Effector memory CD8-positive, alpha-beta T cell (primary cell): Measurements from ENCODE around the gene ANKRD36.
"Not testable (repeated sequence)": the region's sequence is repeated elsewhere in the genome, so short reads cannot be mapped to it uniquely, and the experiment has no call there.

ENCODE experiments used
- ATAC-seq: fragments of 150-1000 bp; cut with Tn5 transposase; replicated peaks from 2 replicates; pipeline ENCODE4 v1.10.0; 2021; ENCODE audit warnings: mild to moderate bottlenecking, moderate library complexity
- DNase-seq, 3 experiments: peaks; one replicate each; pipeline ENCODE4 v3.0.0; 2021
- H3K27ac Mint-ChIP-seq, 2 donors: one replicate each; pipeline ENCODE4 v1.8.0; 2022; ENCODE audit warnings: mild to moderate bottlenecking in 2 of 2, mixed read lengths in 2 of 2, moderate library complexity in 2 of 2
- H3K27me3 Mint-ChIP-seq, 2 donors: one replicate each; pipeline ENCODE4 v1.8.0; 2022; ENCODE audit warnings: mixed read lengths in 2 of 2
- H3K36me3 Mint-ChIP-seq: one replicate; pipeline ENCODE4 v1.8.0; 2022; ENCODE audit warnings: mild to moderate bottlenecking, moderate library complexity, mixed read lengths; ENCODE audit not compliant: insufficient read depth
- H3K4me1 Mint-ChIP-seq, 2 donors: one replicate each; pipeline ENCODE4 v1.8.0; 2022; ENCODE audit warnings: low read depth in 2 of 2, mixed read lengths in 2 of 2
- H3K4me3 Mint-ChIP-seq, 2 donors: one replicate each; pipeline ENCODE4 v1.8.0; 2022; ENCODE audit warnings: mild to moderate bottlenecking in 2 of 2, mixed read lengths in 2 of 2, moderate library complexity in 2 of 2
- H3K9me3 Mint-ChIP-seq, 2 donors: one replicate each; pipeline ENCODE4 v1.8.0; 2022; ENCODE audit warnings: mixed read lengths in 2 of 2

The ANKRD36 gene

GRCh38 chr2:97093983-97094771, 18.8 kb upstream of the ANKRD36 start:
- H3K27ac Mint-ChIP-seq, H3K4me1 Mint-ChIP-seq: not testable (repeated sequence)

GRCh38 chr2:97094772-97095611, 18.0 kb upstream of the ANKRD36 start, which contains the start of gene FAHD2B:
TSS of gene FAHD2B (minus strand) at chr2:97094882. CDS start at chr2:97091706, 3,176 bp downstream.
- H3K9me3 Mint-ChIP-seq, H3K4me1 Mint-ChIP-seq, H3K36me3 Mint-ChIP-seq: not testable (repeated sequence)
- Mint-ChIP-seq H3K27me3 (peaks cover 10 to 20% of the 10 kb centered on the region in 2 donors), H3K27ac (peak within 1 kb of the TSS; percentile 84 to 90), H3K4me3 (peak within 1 kb of the TSS; percentile 75 to 78)
- ATAC-seq, result peak; percentile 97
- DNase-seq, result peak; percentile 63 to 81 (median 70)

More at GRCh38 chr2:97093983-97094771, 18.8 kb upstream of the ANKRD36 start:
- Mint-ChIP-seq H3K4me3 (peak overlapping the region; percentile 15 to 43), H3K27me3 (peaks cover 2 to 12% of the 10 kb centered on the region in 2 donors)
- peak; percentile 17 for ATAC-seq
- H3K9me3 Mint-ChIP-seq, DNase-seq, H3K36me3 Mint-ChIP-seq: not testable (repeated sequence)

- DNase-seq, result no peak
- H3K9me3 Mint-ChIP-seq, result no peaks in the 10 kb centered on the region
- peaks cover 16 to 21% of the 10 kb centered on the region in 2 donors for H3K27me3 Mint-ChIP-seq
- H3K4me1 Mint-ChIP-seq, result peaks cover 0 to 10% of the 10 kb centered on the region in 2 donors
- no peak for ATAC-seq
- no peaks in the 10 kb centered on the region for H3K36me3 Mint-ChIP-seq
- peak overlapping the region; percentile 75 to 78 for H3K4me3 Mint-ChIP-seq
- no peak overlapping the region for H3K27ac Mint-ChIP-seq
Observed at GRCh38 chr2:97095661-97096060, 17.3 kb upstream of the ANKRD36 start.

GRCh38 chr2:97098786-97099372, 14.1 kb upstream of the ANKRD36 start:
- H3K9me3 Mint-ChIP-seq, H3K4me3 Mint-ChIP-seq, ATAC-seq, H3K4me1 Mint-ChIP-seq, H3K27ac Mint-ChIP-seq, H3K36me3 Mint-ChIP-seq, DNase-seq: not testable (repeated sequence)
- peaks cover 37 to 47% of the 10 kb centered on the region in 2 donors for H3K27me3 Mint-ChIP-seq

- not testable (repeated sequence) for ATAC-seq, DNase-seq
- H3K27me3 Mint-ChIP-seq, result peaks cover 67 to 72% of the 10 kb centered on the region in 2 donors
Observed at GRCh38 chr2:97106878-97107277, 6.1 kb upstream of the ANKRD36 start.

GRCh38 chr2:97111246-97111645, 1.7 kb upstream of the ANKRD36 start:
- not testable (repeated sequence) for H3K27ac Mint-ChIP-seq, H3K36me3 Mint-ChIP-seq, ATAC-seq, H3K4me3 Mint-ChIP-seq, DNase-seq, H3K4me1 Mint-ChIP-seq, H3K9me3 Mint-ChIP-seq
- H3K27me3 Mint-ChIP-seq, result peaks cover 36 to 37% of the 10 kb centered on the region in 2 donors

More at GRCh38 chr2:97106878-97107277, 6.1 kb upstream of the ANKRD36 start:
- not testable (repeated sequence) for H3K27ac Mint-ChIP-seq, H3K36me3 Mint-ChIP-seq, H3K4me1 Mint-ChIP-seq, H3K9me3 Mint-ChIP-seq, H3K4me3 Mint-ChIP-seq

- H3K9me3 Mint-ChIP-seq, H3K36me3 Mint-ChIP-seq, H3K4me1 Mint-ChIP-seq: not testable (repeated sequence)
- Mint-ChIP-seq H3K4me3 (peak overlapping the region; percentile 94 to 100), H3K27ac (peak overlapping the region; percentile 87 to 98), H3K27me3 (peaks cover 28% of the 10 kb centered on the region in 2 donors)
- ATAC-seq, result peak; percentile 59
- peak; percentile 58 to 74 (median 65) for DNase-seq
Observed at GRCh38 chr2:97112320-97113049, 468 bp upstream of the ANKRD36 start.

- H3K27ac Mint-ChIP-seq, result peak overlapping the region; percentile 96 to 98
- not testable (repeated sequence) for H3K4me1 Mint-ChIP-seq, DNase-seq, ATAC-seq, H3K9me3 Mint-ChIP-seq, H3K36me3 Mint-ChIP-seq
- H3K27me3 Mint-ChIP-seq, result peaks cover 20 to 22% of the 10 kb centered on the region in 2 donors
- peak overlapping the region; percentile 94 to 100 for H3K4me3 Mint-ChIP-seq
Observed at GRCh38 chr2:97113882-97114255, 916 bp downstream of the ANKRD36 start.

GRCh38 chr2:97129090-97129489, 16.1 kb downstream of the ANKRD36 start:
- H3K36me3 Mint-ChIP-seq, H3K9me3 Mint-ChIP-seq, H3K4me3 Mint-ChIP-seq, ATAC-seq, H3K27me3 Mint-ChIP-seq, H3K27ac Mint-ChIP-seq, DNase-seq, H3K4me1 Mint-ChIP-seq: not testable (repeated sequence)

- H3K4me1 Mint-ChIP-seq, H3K9me3 Mint-ChIP-seq, H3K27me3 Mint-ChIP-seq, DNase-seq, H3K4me3 Mint-ChIP-seq, ATAC-seq: not testable (repeated sequence)
- H3K27ac Mint-ChIP-seq, result peak overlapping the region in 1 of 2 donors; percentile 50
- H3K36me3 Mint-ChIP-seq, result peaks cover 22% of the 10 kb centered on the region
Observed at GRCh38 chr2:97144016-97144415, 31.1 kb downstream of the ANKRD36 start.

GRCh38 chr2:97166548-97166947, 53.6 kb downstream of the ANKRD36 start:
- DNase-seq, H3K9me3 Mint-ChIP-seq, ATAC-seq, H3K4me3 Mint-ChIP-seq, H3K27me3 Mint-ChIP-seq, H3K4me1 Mint-ChIP-seq, H3K27ac Mint-ChIP-seq: not testable (repeated sequence)
- H3K36me3 Mint-ChIP-seq, result peaks cover 15% of the 10 kb centered on the region

GRCh38 chr2:97167938-97168337, 55.0 kb downstream of the ANKRD36 start:
- not testable (repeated sequence) for H3K27ac Mint-ChIP-seq, H3K27me3 Mint-ChIP-seq, H3K4me3 Mint-ChIP-seq, DNase-seq, H3K9me3 Mint-ChIP-seq, H3K4me1 Mint-ChIP-seq, ATAC-seq
- peaks cover 15% of the 10 kb centered on the region for H3K36me3 Mint-ChIP-seq

GRCh38 chr2:97168583-97168982, 55.6 kb downstream of the ANKRD36 start:
- H3K4me3 Mint-ChIP-seq, H3K27ac Mint-ChIP-seq, DNase-seq, H3K4me1 Mint-ChIP-seq, H3K27me3 Mint-ChIP-seq, H3K9me3 Mint-ChIP-seq, ATAC-seq: not testable (repeated sequence)
- peaks cover 14% of the 10 kb centered on the region for H3K36me3 Mint-ChIP-seq
